ENCODE data around the gene ACTN2.

Gene ACTN2

GRCh38 chr1:236762410-236762809, 76.1 kb downstream of the ACTN2 start:
- TF ChIP-seq ESRRG (CRISPR knock-in tag; IDR thresholded peaks at IDR 0.05): no peak
- TF ChIP-seq, protein P1, sequence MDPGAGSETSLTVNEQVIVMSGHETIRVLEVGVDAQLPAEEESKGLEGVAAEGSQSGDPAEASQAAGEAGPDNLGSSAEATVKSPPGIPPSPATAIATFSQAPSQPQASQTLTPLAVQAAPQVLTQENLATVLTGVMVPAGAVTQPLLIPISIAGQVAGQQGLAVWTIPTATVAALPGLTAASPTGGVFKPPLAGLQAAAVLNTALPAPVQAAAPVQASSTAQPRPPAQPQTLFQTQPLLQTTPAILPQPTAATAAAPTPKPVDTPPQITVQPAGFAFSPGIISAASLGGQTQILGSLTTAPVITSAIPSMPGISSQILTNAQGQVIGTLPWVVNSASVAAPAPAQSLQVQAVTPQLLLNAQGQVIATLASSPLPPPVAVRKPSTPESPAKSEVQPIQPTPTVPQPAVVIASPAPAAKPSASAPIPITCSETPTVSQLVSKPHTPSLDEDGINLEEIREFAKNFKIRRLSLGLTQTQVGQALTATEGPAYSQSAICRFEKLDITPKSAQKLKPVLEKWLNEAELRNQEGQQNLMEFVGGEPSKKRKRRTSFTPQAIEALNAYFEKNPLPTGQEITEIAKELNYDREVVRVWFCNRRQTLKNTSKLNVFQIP (CRISPR knock-in tag; IDR thresholded peaks at IDR 0.05; ENCODE audit: borderline replicate concordance, low read depth): no peak
- TF ChIP-seq, protein P2, sequence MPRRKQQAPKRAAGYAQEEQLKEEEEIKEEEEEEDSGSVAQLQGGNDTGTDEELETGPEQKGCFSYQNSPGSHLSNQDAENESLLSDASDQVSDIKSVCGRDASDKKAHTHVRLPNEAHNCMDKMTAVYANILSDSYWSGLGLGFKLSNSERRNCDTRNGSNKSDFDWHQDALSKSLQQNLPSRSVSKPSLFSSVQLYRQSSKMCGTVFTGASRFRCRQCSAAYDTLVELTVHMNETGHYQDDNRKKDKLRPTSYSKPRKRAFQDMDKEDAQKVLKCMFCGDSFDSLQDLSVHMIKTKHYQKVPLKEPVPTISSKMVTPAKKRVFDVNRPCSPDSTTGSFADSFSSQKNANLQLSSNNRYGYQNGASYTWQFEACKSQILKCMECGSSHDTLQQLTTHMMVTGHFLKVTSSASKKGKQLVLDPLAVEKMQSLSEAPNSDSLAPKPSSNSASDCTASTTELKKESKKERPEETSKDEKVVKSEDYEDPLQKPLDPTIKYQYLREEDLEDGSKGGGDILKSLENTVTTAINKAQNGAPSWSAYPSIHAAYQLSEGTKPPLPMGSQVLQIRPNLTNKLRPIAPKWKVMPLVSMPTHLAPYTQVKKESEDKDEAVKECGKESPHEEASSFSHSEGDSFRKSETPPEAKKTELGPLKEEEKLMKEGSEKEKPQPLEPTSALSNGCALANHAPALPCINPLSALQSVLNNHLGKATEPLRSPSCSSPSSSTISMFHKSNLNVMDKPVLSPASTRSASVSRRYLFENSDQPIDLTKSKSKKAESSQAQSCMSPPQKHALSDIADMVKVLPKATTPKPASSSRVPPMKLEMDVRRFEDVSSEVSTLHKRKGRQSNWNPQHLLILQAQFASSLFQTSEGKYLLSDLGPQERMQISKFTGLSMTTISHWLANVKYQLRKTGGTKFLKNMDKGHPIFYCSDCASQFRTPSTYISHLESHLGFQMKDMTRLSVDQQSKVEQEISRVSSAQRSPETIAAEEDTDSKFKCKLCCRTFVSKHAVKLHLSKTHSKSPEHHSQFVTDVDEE (CRISPR knock-in tag; IDR thresholded peaks at IDR 0.05): no peak
- TF ChIP-seq ZNF70 (CRISPR knock-in tag; IDR thresholded peaks at IDR 0.05): no peak
- no peak for TF ChIP-seq ZFP3 (CRISPR knock-in tag; IDR thresholded peaks at IDR 0.05)
- TF ChIP-seq ZC3H10 (CRISPR knock-in tag; IDR thresholded peaks at IDR 0.05): no peak
- TF ChIP-seq OSR1 (CRISPR knock-in tag; IDR thresholded peaks at IDR 0.05): no peak
- no peak for TF ChIP-seq ZFP30 (CRISPR knock-in tag; IDR thresholded peaks at IDR 0.05)
- TF ChIP-seq PPARA (CRISPR knock-in tag; IDR thresholded peaks at IDR 0.05; ENCODE audit: borderline replicate concordance): no peak
- no peak for TF ChIP-seq RARB (CRISPR knock-in tag; IDR thresholded peaks at IDR 0.05)
- ATAC-seq: no peak

- no peak for TF ChIP-seq ESRRG (CRISPR knock-in tag; IDR thresholded peaks at IDR 0.05)
- TF ChIP-seq, protein P2 (CRISPR knock-in tag; IDR thresholded peaks at IDR 0.05): no peak
- no peak for TF ChIP-seq ISL1 (CRISPR knock-in tag; IDR thresholded peaks at IDR 0.05)
- TF ChIP-seq, protein P1 (CRISPR knock-in tag; IDR thresholded peaks at IDR 0.05; ENCODE audit: borderline replicate concordance, low read depth): no peak
- TF ChIP-seq BACH2 (CRISPR knock-in tag; IDR thresholded peaks at IDR 0.05; ENCODE audit: borderline replicate concordance): no peak
- no peak for TF ChIP-seq ZFP30 (CRISPR knock-in tag; IDR thresholded peaks at IDR 0.05)
- no peak for TF ChIP-seq GLIS3 (CRISPR knock-in tag; IDR thresholded peaks at IDR 0.05)
- no peak for TF ChIP-seq TCF4 (CRISPR knock-in tag; IDR thresholded peaks at IDR 0.05; ENCODE audit: borderline replicate concordance)
- no peak for TF ChIP-seq ARNTL (CRISPR knock-in tag; IDR thresholded peaks at IDR 0.05; ENCODE audit: borderline replicate concordance, low read depth)
- TF ChIP-seq SNAI2 (CRISPR knock-in tag; IDR thresholded peaks at IDR 0.05): no peak
- no peak for TF ChIP-seq ZNF8 (CRISPR knock-in tag; IDR thresholded peaks at IDR 0.05)
- ATAC-seq: no peak
These were observed 79.5 kb downstream of the ACTN2 start for GRCh38 chr1:236765831-236766230.

DNA sequence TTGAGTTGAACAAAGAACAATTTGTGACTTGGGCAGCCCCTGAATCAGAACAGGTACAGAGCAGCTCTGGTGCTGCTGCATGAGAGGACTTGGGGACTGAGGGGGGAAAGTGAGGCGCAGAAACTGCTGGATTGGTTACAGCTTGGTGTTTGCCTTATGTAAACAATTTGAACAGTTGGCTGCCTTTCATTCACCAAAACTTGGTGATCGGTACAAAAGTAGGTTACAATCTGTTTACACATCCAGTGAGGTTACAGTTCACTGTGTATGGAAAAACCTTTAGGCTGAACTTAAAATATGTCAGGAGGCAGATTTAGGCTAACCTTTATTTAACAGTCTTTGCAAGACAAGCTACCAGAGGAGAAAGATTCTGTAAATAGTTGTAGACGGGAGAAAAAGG, 80.2 kb downstream of the ACTN2 start:
- no peak for TF ChIP-seq ZC3H10 (CRISPR knock-in tag; IDR thresholded peaks at IDR 0.05)
- TF ChIP-seq ZNF8 (CRISPR knock-in tag; IDR thresholded peaks at IDR 0.05): no peak
- TF ChIP-seq TCF4 (CRISPR knock-in tag; IDR thresholded peaks at IDR 0.05; ENCODE audit: borderline replicate concordance): no peak
- no peak for TF ChIP-seq BACH2 (CRISPR knock-in tag; IDR thresholded peaks at IDR 0.05; ENCODE audit: borderline replicate concordance)
- TF ChIP-seq, protein P2 (CRISPR knock-in tag; IDR thresholded peaks at IDR 0.05): no peak
- TF ChIP-seq, protein P3, sequence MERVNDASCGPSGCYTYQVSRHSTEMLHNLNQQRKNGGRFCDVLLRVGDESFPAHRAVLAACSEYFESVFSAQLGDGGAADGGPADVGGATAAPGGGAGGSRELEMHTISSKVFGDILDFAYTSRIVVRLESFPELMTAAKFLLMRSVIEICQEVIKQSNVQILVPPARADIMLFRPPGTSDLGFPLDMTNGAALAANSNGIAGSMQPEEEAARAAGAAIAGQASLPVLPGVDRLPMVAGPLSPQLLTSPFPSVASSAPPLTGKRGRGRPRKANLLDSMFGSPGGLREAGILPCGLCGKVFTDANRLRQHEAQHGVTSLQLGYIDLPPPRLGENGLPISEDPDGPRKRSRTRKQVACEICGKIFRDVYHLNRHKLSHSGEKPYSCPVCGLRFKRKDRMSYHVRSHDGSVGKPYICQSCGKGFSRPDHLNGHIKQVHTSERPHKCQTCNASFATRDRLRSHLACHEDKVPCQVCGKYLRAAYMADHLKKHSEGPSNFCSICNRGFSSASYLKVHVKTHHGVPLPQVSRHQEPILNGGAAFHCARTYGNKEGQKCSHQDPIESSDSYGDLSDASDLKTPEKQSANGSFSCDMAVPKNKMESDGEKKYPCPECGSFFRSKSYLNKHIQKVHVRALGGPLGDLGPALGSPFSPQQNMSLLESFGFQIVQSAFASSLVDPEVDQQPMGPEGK (CRISPR knock-in tag; IDR thresholded peaks at IDR 0.05; ENCODE audit: borderline replicate concordance): no peak
- no peak for TF ChIP-seq ESRRG (CRISPR knock-in tag; IDR thresholded peaks at IDR 0.05)
- no peak for TF ChIP-seq ZFP3 (CRISPR knock-in tag; IDR thresholded peaks at IDR 0.05)
- TF ChIP-seq CREB5 (CRISPR knock-in tag; IDR thresholded peaks at IDR 0.05; ENCODE audit: low read depth): no peak
- no peak for TF ChIP-seq ARNTL (CRISPR knock-in tag; IDR thresholded peaks at IDR 0.05; ENCODE audit: borderline replicate concordance, low read depth)
- TF ChIP-seq OSR1 (CRISPR knock-in tag; IDR thresholded peaks at IDR 0.05): no peak
- TF ChIP-seq GLIS3 (CRISPR knock-in tag; IDR thresholded peaks at IDR 0.05): no peak
- TF ChIP-seq TOX (CRISPR knock-in tag; IDR thresholded peaks at IDR 0.05; ENCODE audit: borderline replicate concordance): no peak
- ATAC-seq: no peak
